HG02970 (cell line): ENCODE results near the gene LGSN.
"Not testable (repeated sequence)": the region's sequence is repeated elsewhere in the genome, so short reads cannot be mapped to it uniquely, and the experiment has no call there.

ENCODE experiments used
- ATAC-seq: cut with Tn5 transposase; IDR thresholded peaks from one replicate; pipeline ENCODE4 v1.9.1; 2021; ENCODE audit warnings: mild to moderate bottlenecking, moderate library complexity, moderate number of reproducible peaks; ENCODE audit not compliant: unreplicated experiment, low FRiP score

Gene LGSN

GRCh38 chr6:63319939-63320338 lies at the start of gene LGSN:
LGSN (minus strand) TSS chr6:63319983; CDS start chr6:63319943, 40 bp downstream.
- ATAC-seq = no peak

DNA sequence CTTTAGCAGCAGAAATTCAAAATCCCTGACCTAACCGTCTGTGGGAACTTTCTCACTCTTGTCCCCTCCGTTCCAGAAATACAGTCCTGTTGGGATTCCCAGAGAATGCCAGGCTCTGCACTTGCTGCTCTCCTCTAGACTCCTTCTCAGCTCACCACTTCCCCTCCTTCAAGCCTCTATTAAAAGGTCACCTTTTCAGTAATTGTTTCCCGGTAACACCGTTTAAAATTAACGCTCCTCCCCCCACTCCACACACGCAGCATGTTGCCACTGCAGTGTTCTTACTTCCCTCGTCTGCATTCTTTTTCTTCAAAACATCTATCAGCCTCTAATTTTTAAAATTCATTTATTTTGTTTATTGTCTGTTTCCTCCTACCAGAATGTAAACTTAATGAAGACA lies 48.6 kb upstream of the LGSN start:
- ATAC-seq = no peak

- ATAC-seq = not testable (repeated sequence)
Observed at GRCh38 chr6:63362500-63363120, 42.8 kb upstream of the LGSN start.

GRCh38 chr6:63357384-63357783 lies 37.6 kb upstream of the LGSN start:
- not testable (repeated sequence) for ATAC-seq

GRCh38 chr6:63355632-63356031 lies 35.8 kb upstream of the LGSN start:
- ATAC-seq = no peak

DNA sequence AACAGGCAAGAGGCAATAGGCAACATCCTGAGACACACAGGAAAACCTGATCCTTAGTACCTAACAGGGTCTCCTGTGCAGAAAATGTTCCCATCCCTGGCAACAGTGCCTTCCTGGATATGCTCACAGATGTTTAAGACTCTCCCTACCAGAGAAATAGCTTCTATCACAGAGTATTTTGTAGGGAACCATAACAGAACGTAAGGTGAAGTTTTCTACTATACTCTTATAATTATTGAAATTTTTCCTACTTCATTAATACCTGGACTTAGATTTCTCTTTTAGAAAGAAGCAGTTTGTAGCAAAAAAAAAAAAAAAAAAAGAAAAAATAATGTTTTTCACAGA lies 33.5 kb upstream of the LGSN start:
- ATAC-seq = no peak

GRCh38 chr6:63352544-63353285 lies 32.9 kb upstream of the LGSN start:
- peak; percentile 92 for ATAC-seq

DNA sequence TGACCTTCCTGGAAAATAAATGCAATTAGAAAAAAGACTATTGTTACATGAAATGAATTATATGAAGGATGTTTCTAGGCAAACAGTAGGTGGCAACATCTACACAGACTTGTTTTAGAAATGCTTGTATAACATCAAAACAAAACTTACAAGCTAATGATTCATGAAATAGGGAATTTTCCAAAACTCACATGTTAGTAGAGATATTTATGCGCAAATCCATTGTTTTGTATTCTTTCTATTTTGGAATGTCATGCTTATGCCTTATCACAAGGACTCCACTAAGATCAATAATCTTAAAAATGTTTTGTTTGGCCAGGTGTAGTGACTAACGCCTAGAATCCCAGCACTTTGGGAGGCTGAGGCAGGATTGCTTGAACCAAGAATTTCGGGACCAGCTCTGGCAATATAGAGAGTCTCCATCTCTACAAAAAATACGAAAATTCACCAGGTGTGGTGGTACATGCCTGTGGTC lies 32.3 kb upstream of the LGSN start:
- peak; percentile 37 for ATAC-seq

DNA sequence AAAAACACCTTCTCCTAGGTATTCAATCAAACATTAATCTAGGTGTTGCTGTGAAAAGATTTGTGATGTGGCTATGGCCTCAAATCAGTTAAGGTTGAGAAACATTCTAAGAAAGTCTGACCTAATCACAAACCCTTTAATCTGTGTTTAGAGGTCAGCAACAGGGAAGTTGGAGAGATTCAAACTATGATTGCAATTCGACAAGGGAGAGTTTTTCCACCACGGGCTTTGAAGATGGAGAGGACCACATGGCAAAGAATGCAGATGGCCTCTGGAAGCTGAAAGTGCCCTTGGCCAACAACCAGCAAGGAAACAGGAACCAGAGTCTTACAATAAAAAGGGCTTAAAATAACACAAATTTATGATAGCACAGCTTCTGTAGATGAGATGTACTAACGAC lies 29.6 kb upstream of the LGSN start:
- ATAC-seq = no peak

- no peak for ATAC-seq
Observed at GRCh38 chr6:63348836-63349235, 29.1 kb upstream of the LGSN start.

GRCh38 chr6:63347599-63347998 lies 27.8 kb upstream of the LGSN start:
- ATAC-seq = no peak

DNA sequence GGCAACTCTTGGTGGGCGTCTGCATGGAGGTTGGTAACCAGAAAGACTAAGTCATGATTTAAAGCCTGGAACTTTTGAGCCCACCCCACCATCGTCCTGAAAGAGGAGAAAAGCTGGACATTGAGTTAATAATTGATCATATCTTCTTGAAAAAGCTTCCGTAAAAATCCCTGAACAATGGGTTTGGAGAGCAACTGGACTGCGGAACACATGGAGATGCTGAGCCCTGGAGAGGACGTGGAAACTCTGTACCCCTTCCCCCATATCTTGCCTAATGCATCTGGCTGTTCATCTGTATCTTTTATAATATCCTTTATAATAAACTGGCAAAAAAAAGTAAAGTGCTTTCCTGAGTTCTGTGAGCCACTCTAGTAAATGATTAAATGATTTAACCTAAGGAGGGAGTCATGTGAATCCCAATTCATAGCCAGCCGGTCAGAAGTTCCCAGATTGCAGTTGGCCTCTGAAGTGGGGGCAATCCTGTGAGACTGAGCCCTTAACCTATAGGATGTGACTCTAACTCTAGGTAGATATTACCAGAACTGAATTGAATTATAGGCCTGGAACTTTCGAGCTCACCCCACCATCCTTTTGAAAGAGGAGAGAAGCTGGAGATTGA lies 26.5 kb upstream of the LGSN start:
- no peak for ATAC-seq

GRCh38 chr6:63340351-63340750 lies 20.6 kb upstream of the LGSN start:
- ATAC-seq = no peak

DNA sequence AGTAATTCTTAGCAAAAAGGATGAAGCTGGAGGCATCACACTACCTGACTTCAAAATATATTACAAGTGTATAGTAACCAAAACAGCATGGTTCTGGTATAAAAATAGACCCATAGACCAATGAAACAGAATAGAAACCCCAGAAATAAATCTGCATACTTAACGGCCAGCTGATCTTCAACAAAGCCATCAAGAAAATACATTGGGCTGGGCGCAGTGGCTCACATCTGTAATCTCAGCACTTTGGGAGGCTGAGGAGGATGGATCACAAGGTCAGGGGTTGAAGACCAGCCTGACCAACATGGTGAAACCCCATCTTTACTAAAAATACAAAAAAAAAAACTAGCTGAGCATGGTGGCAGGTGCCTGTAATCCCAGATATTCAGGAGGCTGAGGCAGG lies 14.9 kb upstream of the LGSN start:
- not testable (repeated sequence) for ATAC-seq

- no peak for ATAC-seq
Observed at GRCh38 chr6:63333440-63333839, 13.7 kb upstream of the LGSN start.

GRCh38 chr6:63326630-63327029 lies 6.8 kb upstream of the LGSN start:
- ATAC-seq = not testable (repeated sequence)

GRCh38 chr6:63322981-63323380 lies 3.2 kb upstream of the LGSN start:
- no peak for ATAC-seq

GRCh38 chr6:63321821-63322220 lies 2.0 kb upstream of the LGSN start:
- no peak for ATAC-seq

DNA sequence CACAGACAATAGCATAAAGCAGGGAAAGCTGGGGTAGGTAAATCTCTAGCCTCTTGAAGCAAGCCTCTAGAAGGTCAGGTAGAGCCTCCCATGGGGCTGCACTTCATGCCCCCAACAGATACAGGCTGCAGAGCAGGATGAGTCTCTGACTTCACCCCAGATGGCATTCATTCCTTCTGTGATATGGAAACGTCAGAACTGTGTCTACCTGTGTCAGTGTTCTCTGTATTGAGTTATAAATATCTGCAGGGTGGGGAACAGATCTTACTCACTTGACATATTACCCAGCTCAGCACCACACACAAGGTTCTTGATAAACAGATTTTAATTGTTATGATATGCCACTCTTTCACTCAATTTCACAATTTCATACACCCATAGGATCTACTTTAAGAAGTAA lies 2.1 kb downstream of the LGSN start:
- ATAC-seq = no peak

GRCh38 chr6:63316113-63316512 lies 3.7 kb downstream of the LGSN start:
- ATAC-seq = no peak

GRCh38 chr6:63313111-63313510 lies 6.7 kb downstream of the LGSN start:
- no peak for ATAC-seq
